HG02798 (cell line): ENCODE data around the gene TBC1D17.

Experiments
- ATAC-seq: cut with Tn5 transposase; IDR thresholded peaks from one replicate; pipeline ENCODE4 v1.9.1; 2021; ENCODE audit warnings: mild to moderate bottlenecking; ENCODE audit not compliant: unreplicated experiment, poor library complexity

The TBC1D17 gene

GRCh38 chr19:49877020-49877878, at the start of gene TBC1D17, which contains the start of gene AKT1S1:
Gene TBC1D17 (plus strand): TSS chr19:49877702. CDS start chr19:49877724, 22 bp downstream.
Gene AKT1S1 (minus strand): TSS chr19:49877355. CDS start chr19:49873295, 4,060 bp downstream.
- peak; percentile 68 for ATAC-seq

GRCh38 chr19:49829200-49829599, 48.3 kb upstream of the TBC1D17 start:
- no peak for ATAC-seq

- no peak for ATAC-seq
These were observed 47.8 kb upstream of the TBC1D17 start for GRCh38 chr19:49829721-49830120.

- ATAC-seq: no peak
These were observed 46.7 kb upstream of the TBC1D17 start for GRCh38 chr19:49830766-49831165.

GRCh38 chr19:49831592-49831991, 45.9 kb upstream of the TBC1D17 start:
- no peak for ATAC-seq

- no peak for ATAC-seq
These were observed 44.9 kb upstream of the TBC1D17 start for GRCh38 chr19:49832556-49832955.

GRCh38 chr19:49833599-49833998, 43.9 kb upstream of the TBC1D17 start:
- ATAC-seq: no peak

GRCh38 chr19:49835562-49835961, 41.9 kb upstream of the TBC1D17 start:
- ATAC-seq: no peak

GRCh38 chr19:49836176-49837008, 41.1 kb upstream of the TBC1D17 start:
- ATAC-seq: no peak

GRCh38 chr19:49837009-49837310, 40.5 kb upstream of the TBC1D17 start:
- ATAC-seq: no peak

GRCh38 chr19:49837425-49837824, 40.1 kb upstream of the TBC1D17 start:
- no peak for ATAC-seq

- ATAC-seq: no peak
These were observed 38.5 kb upstream of the TBC1D17 start for GRCh38 chr19:49838885-49839588.

- ATAC-seq: no peak
These were observed 37.8 kb upstream of the TBC1D17 start for GRCh38 chr19:49839713-49840112.

GRCh38 chr19:49840321-49840720, 37.2 kb upstream of the TBC1D17 start:
- no peak for ATAC-seq

GRCh38 chr19:49840736-49841249, 36.7 kb upstream of the TBC1D17 start:
- no peak for ATAC-seq

GRCh38 chr19:49843265-49843664, 34.2 kb upstream of the TBC1D17 start:
- ATAC-seq: no peak

- no peak for ATAC-seq
These were observed 33.1 kb upstream of the TBC1D17 start for GRCh38 chr19:49844138-49845095.

GRCh38 chr19:49845414-49845813, 32.1 kb upstream of the TBC1D17 start:
- no peak for ATAC-seq

GRCh38 chr19:49846408-49846807, 31.1 kb upstream of the TBC1D17 start:
- ATAC-seq: no peak
